Activated naive CD4-positive, alpha-beta T cell treated with anti-CD3 and anti-CD28 coated beads, Interleukin-2, amount 10 ng/mL, durations not matched to agents 7 days and 5 days (primary cell): ENCODE results near the gene EIF1.
"Not testable (repeated sequence)": the region's sequence is repeated elsewhere in the genome, so short reads cannot be mapped to it uniquely, and the experiment has no call there.

ENCODE experiments used
- CTCF ChIA-PET: fragments of 350-600 bp; sonication (Branson Sonifier 250); formaldehyde crosslinking; loops from one replicate; lab custom pipeline; 2021; ENCODE audit warnings: antibody characterized with exemption; lab: Charles Lee
- DNase-seq: peaks from one replicate; pipeline ENCODE4 v3.0.0-alpha.2; 2020
- H3K27ac Mint-ChIP-seq: one replicate; pipeline ENCODE4 v1.8.0; 2021; ENCODE audit warnings: mild to moderate bottlenecking, moderate library complexity, mixed read lengths
- H3K27me3 Mint-ChIP-seq: one replicate; pipeline ENCODE4 v1.8.0; 2021; ENCODE audit warnings: mild to moderate bottlenecking, mixed read lengths
- H3K36me3 Mint-ChIP-seq: one replicate; pipeline ENCODE4 v1.8.0; 2021; ENCODE audit warnings: mixed read lengths
- H3K4me1 Mint-ChIP-seq: one replicate; pipeline ENCODE4 v1.8.0; 2021; ENCODE audit warnings: mixed read lengths
- H3K4me3 Mint-ChIP-seq: one replicate; pipeline ENCODE4 v1.8.0; 2021; ENCODE audit warnings: mild to moderate bottlenecking, moderate library complexity, mixed read lengths
- H3K9me3 Mint-ChIP-seq: one replicate; pipeline ENCODE4 v1.8.0; 2021; ENCODE audit warnings: mixed read lengths

Gene EIF1

DNA sequence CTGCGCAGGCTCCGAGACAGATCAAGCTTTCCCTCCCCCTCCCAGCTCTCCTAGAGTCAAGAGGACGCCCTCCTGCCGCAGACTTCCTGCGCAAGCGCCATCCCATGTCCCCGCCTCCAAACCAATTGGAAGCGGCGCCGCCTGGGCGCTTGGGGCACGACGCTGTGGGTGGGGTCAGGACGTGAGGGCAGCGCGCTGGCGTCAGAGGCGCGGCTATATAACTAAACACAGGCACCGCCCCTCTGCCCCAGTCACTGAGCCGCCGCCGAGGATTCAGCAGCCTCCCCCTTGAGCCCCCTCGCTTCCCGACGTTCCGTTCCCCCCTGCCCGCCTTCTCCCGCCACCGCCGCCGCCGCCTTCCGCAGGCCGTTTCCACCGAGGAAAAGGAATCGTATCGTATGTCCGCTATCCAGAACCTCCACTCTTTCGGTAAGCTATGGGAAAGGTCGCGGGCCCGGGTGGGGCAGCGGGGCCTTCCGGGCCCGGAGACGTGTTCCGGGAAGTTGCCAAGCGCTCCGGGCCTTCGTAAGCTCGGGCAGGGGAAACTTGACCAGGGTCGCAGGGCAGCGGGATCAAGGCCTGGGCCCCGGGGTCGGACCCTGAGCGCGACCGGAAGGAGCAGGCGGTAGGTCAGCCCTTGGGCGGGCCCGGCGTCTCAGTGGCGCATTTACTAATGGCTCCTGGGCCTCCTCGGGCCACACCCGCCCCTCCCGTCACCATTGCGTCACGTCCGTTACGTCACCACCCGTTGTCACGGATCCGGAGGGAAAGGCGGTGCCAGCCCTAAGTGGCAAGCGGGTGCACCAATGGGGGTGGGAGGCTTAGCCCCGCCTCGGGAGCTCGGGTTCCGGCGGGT, at the start of gene EIF1:
EIF1 (plus strand) TSS at position 245 of the 856 bp plus-strand sequence; CDS start at position 399, 154 bp downstream.
- CTCF ChIA-PET, result interaction anchor here (1.0 to 6.5 kb wide), 8 partner anchors 9 to 140 kb away, joined by 3 to 72 read pairs (median 12); no protein-coding TSS in a partner anchor
- H3K9me3 Mint-ChIP-seq, result no peaks in the 10 kb centered on the region
- H3K36me3 Mint-ChIP-seq, result peaks cover 46% of the 10 kb centered on the region
- H3K4me1 Mint-ChIP-seq, result peaks cover 39% of the 10 kb centered on the region
- H3K27me3 Mint-ChIP-seq, result peaks cover 14% of the 10 kb centered on the region
- peak within 1 kb of the TSS; percentile 100 for H3K27ac Mint-ChIP-seq
- peak; percentile 100 for DNase-seq
- H3K4me3 Mint-ChIP-seq, result peak within 1 kb of the TSS; percentile 96

DNA sequence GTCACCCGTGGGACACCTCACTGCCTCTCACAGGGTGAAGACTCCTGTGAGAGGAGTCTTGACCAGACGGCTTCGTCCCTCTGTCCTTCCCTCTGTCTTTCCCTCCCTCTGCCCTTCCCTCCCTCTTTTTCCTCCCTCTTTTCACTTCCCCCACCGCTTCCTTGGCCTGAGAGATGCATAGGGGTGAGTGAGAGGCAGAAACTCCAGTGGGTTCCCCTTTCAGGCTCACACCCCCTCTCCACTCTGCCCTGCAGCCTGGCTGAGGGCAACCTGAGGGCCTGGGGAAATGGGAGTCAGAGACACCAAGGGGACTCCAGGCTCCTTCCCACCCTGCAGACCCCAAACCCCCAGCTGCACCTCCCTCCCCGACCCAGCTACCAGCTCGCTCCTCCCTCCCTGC, 49.7 kb upstream of the EIF1 start:
- Mint-ChIP-seq H3K36me3 (no peaks in the 10 kb centered on the region), H3K27me3 (peaks cover 4% of the 10 kb centered on the region), H3K4me1 (no peaks in the 10 kb centered on the region), H3K4me3 (no peak overlapping the region), H3K27ac (no peak overlapping the region), H3K9me3 (no peaks in the 10 kb centered on the region)
- no peak for DNase-seq
- CTCF ChIA-PET, result interaction anchor here (1.5 kb wide), 1 partner anchor 10 kb away, joined by 7 read pairs; no protein-coding TSS in a partner anchor

GRCh38 chr17:41639492-41640473, 48.9 kb upstream of the EIF1 start:
- DNase-seq, result no peak
- CTCF ChIA-PET, result interaction anchor here (1.1 to 1.5 kb wide), 3 partner anchors 9 to 23 kb away, joined by 3 to 7 read pairs (median 3); no protein-coding TSS in a partner anchor
- Mint-ChIP-seq H3K4me3 (no peak overlapping the region), H3K27me3 (peaks cover 7% of the 10 kb centered on the region), H3K27ac (no peak overlapping the region), H3K36me3 (no peaks in the 10 kb centered on the region), H3K9me3 (no peaks in the 10 kb centered on the region), H3K4me1 (no peaks in the 10 kb centered on the region)

- not testable (repeated sequence) for H3K4me3 Mint-ChIP-seq, H3K36me3 Mint-ChIP-seq, H3K9me3 Mint-ChIP-seq, DNase-seq, H3K4me1 Mint-ChIP-seq, H3K27ac Mint-ChIP-seq, H3K27me3 Mint-ChIP-seq
- CTCF ChIA-PET, result interaction anchor here (0.7 to 1.4 kb wide), 5 partner anchors 9 to 92 kb away, joined by 3 to 5 read pairs (median 4); no protein-coding TSS in a partner anchor
Observed at GRCh38 chr17:41640596-41640995, 48.1 kb upstream of the EIF1 start.

DNA sequence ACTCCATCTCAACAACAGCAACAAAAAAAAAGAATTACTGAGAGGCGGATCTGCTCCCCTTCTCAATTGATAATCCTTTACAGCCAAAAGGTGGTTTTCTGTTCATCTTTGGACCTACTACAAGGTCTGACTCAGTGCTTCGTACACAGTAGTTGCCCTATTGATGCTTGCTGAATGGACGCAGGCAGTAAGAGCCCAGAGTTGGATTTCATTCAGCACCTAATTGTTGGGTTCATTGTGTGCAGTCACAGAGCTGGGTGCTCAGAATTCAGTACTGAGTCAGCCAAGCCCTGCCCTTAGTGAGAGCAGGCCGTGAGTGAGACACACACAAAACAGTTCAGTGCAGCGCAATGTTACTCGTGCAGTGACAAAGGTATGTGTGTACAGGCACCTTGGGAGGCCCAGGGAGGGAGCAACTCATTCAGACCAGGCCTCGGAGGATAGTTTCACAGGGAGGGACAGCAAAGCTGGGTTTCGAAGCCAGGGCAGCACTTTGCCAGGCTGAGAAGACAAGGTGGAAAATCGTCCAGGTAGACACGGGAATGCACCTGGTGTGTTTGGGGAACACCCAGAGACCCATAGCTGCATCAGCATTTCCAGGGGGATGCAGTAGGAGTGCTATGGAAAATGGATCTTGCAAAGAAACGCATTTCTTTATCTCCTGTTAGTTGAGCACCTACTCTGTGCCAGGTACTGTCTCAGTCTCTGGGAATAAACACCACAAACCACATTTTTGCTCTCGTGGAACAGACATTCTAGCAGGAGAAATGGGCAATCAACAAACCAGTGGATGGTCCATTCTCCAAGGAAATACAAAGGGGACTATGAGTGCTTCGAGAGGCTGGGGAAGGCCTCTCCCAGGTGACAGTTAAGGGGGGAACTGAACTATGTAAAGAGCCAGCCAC, 46.2 kb upstream of the EIF1 start:
- no peak for DNase-seq
- H3K4me1 Mint-ChIP-seq, result no peaks in the 10 kb centered on the region
- H3K36me3 Mint-ChIP-seq, result no peaks in the 10 kb centered on the region
- H3K4me3 Mint-ChIP-seq, result no peak overlapping the region
- CTCF ChIA-PET, result no interaction called here
- H3K27me3 Mint-ChIP-seq, result peaks cover 10% of the 10 kb centered on the region
- H3K27ac Mint-ChIP-seq, result no peak overlapping the region
- no peaks in the 10 kb centered on the region for H3K9me3 Mint-ChIP-seq

- Mint-ChIP-seq H3K27ac (no peak overlapping the region), H3K36me3 (no peaks in the 10 kb centered on the region), H3K4me3 (no peak overlapping the region), H3K27me3 (peaks cover 23% of the 10 kb centered on the region), H3K9me3 (no peaks in the 10 kb centered on the region), H3K4me1 (peaks cover 10% of the 10 kb centered on the region)
- CTCF ChIA-PET, result interaction anchor here (0.7 to 13.3 kb wide), 13 partner anchors 10 to 849 kb away, joined by 3 to 311 read pairs (median 7); partner anchors contain the start of gene KRT37
- no peak for DNase-seq
Observed at GRCh38 chr17:41647038-41647813, 41.5 kb upstream of the EIF1 start.

- peaks cover 22% of the 10 kb centered on the region for H3K27me3 Mint-ChIP-seq
- peaks cover 10% of the 10 kb centered on the region for H3K4me1 Mint-ChIP-seq
- DNase-seq, result peak; percentile 91
- peak overlapping the region; percentile 46 for H3K4me3 Mint-ChIP-seq
- CTCF ChIA-PET, result interaction anchor here (0.6 to 13.3 kb wide), 28 partner anchors 9 to 1074 kb away, joined by 3 to 311 read pairs (median 4); partner anchors contain the start of gene KRT37
- no peaks in the 10 kb centered on the region for H3K36me3 Mint-ChIP-seq
- H3K27ac Mint-ChIP-seq, result no peak overlapping the region
- H3K9me3 Mint-ChIP-seq, result no peaks in the 10 kb centered on the region
Observed at GRCh38 chr17:41647940-41648410, 40.7 kb upstream of the EIF1 start.

DNA sequence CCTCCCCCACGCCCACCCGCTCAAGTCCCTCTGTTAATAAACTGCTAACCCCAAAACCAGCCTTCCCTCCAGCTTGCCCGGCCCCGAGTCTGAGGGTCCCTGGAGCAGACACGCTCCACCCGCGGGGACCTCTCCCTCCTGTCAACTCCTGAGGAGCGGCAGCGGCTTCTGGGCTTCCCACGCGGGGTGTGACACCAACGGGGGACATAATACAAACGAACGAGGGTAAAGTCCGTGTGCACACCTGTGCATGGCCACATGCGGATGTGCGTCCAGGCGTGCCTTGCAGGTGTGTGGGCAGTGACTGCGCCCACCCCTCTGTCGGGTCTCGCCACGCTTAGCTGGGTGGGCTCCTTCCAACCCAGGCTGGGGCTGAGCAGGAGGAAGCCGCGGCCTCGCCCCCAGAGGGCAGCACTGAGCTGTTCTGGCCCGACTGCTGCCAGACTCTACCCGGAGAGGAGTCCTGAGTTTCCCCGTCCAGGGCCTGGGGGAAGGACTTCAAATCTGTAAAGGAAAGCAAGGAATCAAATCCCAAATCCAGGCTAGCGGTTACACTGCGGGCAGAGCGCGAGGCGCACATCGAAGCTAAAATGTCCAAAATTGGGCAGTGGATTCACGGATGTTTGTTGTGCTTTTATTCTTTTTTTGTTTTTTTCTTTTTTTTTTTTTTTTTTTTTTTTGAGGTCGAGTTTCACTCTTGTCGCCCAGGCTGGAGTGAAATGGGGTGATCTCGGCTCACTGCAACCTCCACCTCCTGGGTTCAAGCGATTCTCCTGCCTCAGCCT, 40.1 kb upstream of the EIF1 start:
- H3K27me3 Mint-ChIP-seq, result peaks cover 20% of the 10 kb centered on the region
- H3K27ac Mint-ChIP-seq, result no peak overlapping the region
- peaks cover 10% of the 10 kb centered on the region for H3K4me1 Mint-ChIP-seq
- DNase-seq, result peak; percentile 88
- no peaks in the 10 kb centered on the region for H3K9me3 Mint-ChIP-seq
- CTCF ChIA-PET, result interaction anchor here (0.6 to 13.3 kb wide), 29 partner anchors 9 to 1075 kb away, joined by 3 to 311 read pairs (median 4); partner anchors contain the start of gene KRT37
- H3K36me3 Mint-ChIP-seq, result no peaks in the 10 kb centered on the region
- H3K4me3 Mint-ChIP-seq, result peak overlapping the region; percentile 46

- Mint-ChIP-seq H3K27me3 (peaks cover 17% of the 10 kb centered on the region), H3K27ac (no peak overlapping the region), H3K4me1 (peaks cover 10% of the 10 kb centered on the region), H3K9me3 (no peaks in the 10 kb centered on the region), H3K36me3 (no peaks in the 10 kb centered on the region), H3K4me3 (no peak overlapping the region)
- no peak for DNase-seq
- CTCF ChIA-PET, result interaction anchor here (0.7 to 13.3 kb wide), 6 partner anchors 10 to 799 kb away, joined by 3 to 311 read pairs (median 10); no protein-coding TSS in a partner anchor
Observed at GRCh38 chr17:41649923-41650519, 38.7 kb upstream of the EIF1 start.

GRCh38 chr17:41650794-41651624, 37.7 kb upstream of the EIF1 start:
- Mint-ChIP-seq H3K4me3 (no peak overlapping the region), H3K9me3 (no peaks in the 10 kb centered on the region), H3K27me3 (peaks cover 19% of the 10 kb centered on the region), H3K4me1 (peaks cover 10% of the 10 kb centered on the region), H3K36me3 (no peaks in the 10 kb centered on the region), H3K27ac (no peak overlapping the region)
- CTCF ChIA-PET, result interaction anchor here (9.7 to 13.3 kb wide), 2 partner anchors 14 to 101 kb away, joined by 142 to 311 read pairs; no protein-coding TSS in a partner anchor
- no peak for DNase-seq
